ENCODE data around the gene ADCY9. TPM values are rescaled to one million over a fixed set of nuclear protein-coding genes. Genes with fewer than 3 reads are reported as not detected.

The ADCY9 gene
- total RNA-seq, 1 experiment from 2014 or later, result 19.9 TPM

DNA sequence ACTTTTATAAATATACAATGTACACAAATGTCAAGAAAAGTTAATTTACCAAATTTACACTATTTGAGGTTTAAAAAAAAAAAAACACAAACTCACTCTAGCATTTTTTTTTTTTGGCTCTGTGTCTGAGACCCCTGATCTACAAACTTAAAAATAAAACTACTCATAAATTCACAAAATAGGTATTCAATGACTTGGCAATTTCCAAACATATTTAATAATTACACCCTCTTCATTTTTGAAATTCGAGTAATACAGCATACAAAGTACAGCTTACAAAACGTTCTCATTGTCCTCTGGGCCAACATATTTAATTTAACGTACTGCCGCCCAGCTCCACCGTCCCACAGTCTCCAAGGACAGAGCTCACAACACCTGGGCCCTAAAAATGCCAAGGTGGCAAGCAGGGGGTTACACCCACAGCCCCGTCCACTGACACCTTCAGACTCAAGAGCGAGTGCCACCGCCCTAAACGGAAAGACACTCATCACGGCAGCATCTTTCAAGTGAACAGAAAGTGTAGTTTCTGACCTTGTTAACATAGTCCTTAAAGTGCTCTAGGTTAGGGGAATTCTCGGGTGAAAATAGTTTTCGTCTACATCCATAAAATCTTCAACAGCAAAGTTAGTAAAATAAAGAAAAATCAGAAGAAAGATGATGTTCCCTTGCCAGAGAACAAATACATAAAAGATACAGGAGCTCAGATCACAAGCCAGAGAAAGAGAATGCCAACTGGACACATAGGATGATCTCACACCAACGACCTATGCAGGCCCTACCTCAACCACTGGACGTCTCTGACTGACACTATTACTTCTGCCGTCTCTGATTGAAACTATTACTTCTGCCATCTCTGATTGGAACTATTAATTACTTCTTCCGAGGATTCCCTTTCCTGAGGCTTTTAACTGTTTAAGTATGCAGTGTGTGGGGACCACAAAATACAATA is 4.2 kb downstream of the ADCY9 start:
- H3K27ac ChIP-seq, result peak overlapping the region; percentile 5; the same call in 1 of the 2 replicates
- DNase-seq, result peak in 1 of 2 experiments; percentile 45
- H3K4me1 ChIP-seq, result peaks cover 7% of the 10 kb centered on the region
- peak overlapping the region; percentile 37 for H3K4me3 ChIP-seq
- no peaks in the 10 kb centered on the region for H3K9me3 ChIP-seq (replicated peaks)
- no peaks in the 10 kb centered on the region for H3K36me3 ChIP-seq
- H3K27me3 ChIP-seq, result no peaks in the 10 kb centered on the region

DNA sequence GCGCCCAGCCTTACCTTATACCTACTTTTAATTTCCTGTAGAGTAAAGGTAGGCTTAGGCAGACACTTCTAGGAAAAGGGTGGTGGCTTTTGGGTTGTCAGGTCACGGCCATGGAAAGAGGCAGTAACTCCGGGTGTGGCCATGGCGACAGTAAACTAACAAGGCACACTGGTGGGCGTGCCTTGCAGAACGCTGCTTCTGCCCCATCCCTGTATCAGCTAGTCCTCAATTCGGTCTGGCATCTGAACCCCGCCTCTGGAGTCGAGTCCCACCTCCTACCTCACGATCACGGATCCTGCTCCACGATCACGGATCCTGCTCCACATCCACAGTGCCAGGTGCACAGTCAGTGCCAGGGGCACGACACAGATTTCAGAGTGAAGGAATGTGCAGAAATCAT is 5.6 kb downstream of the ADCY9 start:
- no peaks in the 10 kb centered on the region for H3K9me3 ChIP-seq (replicated peaks)
- H3K27ac ChIP-seq, result no peak overlapping the region
- no peaks in the 10 kb centered on the region for H3K27me3 ChIP-seq
- DNase-seq, result no peak
- no peak overlapping the region for H3K4me3 ChIP-seq
- H3K36me3 ChIP-seq, result no peaks in the 10 kb centered on the region
- peaks cover 7% of the 10 kb centered on the region for H3K4me1 ChIP-seq

DNA sequence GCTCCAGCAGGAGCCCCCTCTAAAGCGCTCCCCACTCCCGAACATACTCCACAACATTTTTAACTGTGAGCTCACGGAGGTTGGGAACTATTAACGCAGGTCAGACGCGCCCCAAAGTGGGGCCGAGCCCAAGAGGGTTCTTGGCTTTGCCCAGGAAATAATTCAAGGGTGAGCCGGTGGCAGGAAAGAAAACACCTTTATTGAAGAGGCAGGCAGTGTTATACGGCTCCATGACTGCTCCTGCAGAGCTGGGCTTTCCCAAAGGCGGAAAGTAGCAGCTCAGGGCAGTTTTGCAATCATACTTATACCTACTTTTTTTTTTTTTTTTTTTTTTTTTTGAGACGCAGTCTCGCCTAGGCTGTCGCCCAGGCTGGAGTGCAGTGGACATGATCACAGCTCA is 6.2 kb downstream of the ADCY9 start:
- H3K9me3 ChIP-seq (replicated peaks), result no peaks in the 10 kb centered on the region
- H3K36me3 ChIP-seq, result no peaks in the 10 kb centered on the region
- H3K27ac ChIP-seq, result no peak overlapping the region
- no peak overlapping the region for H3K4me3 ChIP-seq
- H3K27me3 ChIP-seq, result no peaks in the 10 kb centered on the region
- peaks cover 7% of the 10 kb centered on the region for H3K4me1 ChIP-seq
- DNase-seq, result no peak

DNA sequence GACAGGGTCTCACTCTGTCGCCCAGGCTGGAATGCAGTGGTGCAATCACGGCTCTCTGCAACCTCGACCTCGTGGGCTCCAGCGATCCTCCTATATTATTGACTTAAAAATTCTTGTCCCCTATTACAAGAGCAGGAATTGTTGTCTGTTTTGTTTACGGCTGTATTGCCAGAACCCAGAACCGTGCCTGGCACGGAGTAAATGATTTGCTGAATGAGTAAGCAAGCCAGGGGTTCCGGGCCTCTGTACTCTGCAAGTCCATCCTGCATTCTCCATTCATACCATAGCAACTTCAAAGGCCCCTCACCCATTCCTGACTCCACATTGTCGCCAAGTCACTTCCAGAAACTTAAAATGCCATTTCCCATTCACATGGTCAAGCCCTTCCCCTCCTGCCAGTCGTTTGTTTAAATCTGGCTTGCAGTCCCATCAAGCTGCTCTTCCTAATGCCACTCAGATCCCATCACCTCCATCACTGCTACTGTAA is 6.9 kb downstream of the ADCY9 start:
- H3K4me1 ChIP-seq, result peaks cover 7% of the 10 kb centered on the region
- H3K27me3 ChIP-seq, result no peaks in the 10 kb centered on the region
- H3K4me3 ChIP-seq, result no peak overlapping the region
- no peak overlapping the region for H3K27ac ChIP-seq
- no peaks in the 10 kb centered on the region for H3K9me3 ChIP-seq (replicated peaks)
- no peaks in the 10 kb centered on the region for H3K36me3 ChIP-seq
- DNase-seq, result no peak

DNA sequence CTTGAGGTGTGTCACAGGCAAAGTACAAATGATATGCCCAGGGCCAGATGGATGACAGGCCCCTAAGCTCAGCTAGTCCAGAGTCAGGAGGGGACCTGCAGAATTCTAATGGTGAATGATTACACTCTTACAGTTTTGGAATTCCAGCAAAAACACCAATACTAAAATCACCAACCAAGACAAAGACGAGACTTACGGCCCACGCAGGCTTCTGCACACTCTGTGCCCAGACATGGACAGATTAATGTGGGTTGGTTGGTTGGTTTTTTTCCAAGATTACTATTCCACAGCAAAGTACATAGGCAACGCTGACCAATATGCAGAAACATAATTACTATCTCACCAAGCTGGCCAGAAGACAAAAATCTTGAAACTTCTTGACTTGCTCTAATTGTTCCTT is 9.7 kb downstream of the ADCY9 start:
- Histone ChIP-seq H3K4me1 (peaks cover 3% of the 10 kb centered on the region; the same call in 1 of the 2 replicates), H3K36me3 (no peaks in the 10 kb centered on the region; the same call in 1 of the 2 replicates), H3K27ac (no peak overlapping the region), H3K4me3 (no peak overlapping the region), H3K9me3 (replicated peaks) (no peaks in the 10 kb centered on the region), H3K27me3 (no peaks in the 10 kb centered on the region)
- no peak for DNase-seq

DNA sequence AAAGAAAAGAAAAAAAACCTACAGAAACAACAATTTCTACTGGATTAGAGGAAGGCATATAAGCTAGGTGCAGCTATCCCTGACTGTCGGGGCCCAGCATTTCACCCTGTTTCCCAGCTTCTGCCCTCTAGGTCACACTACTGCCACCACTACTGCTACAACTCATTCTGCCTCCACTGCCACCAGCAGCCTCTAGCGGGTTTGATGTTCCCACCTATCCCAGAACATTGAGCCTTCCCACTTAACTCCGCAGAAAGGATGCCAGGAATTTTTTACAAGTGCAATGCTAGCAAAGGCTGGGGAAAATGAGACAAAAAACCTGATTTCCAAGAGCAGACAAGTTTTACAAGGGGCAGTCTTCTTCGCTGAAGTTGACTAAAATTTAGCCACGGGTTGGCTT is 10.4 kb downstream of the ADCY9 start:
- H3K9me3 ChIP-seq (replicated peaks), result no peaks in the 10 kb centered on the region
- H3K36me3 ChIP-seq, result no peaks in the 10 kb centered on the region; the same call in 1 of the 2 replicates
- H3K4me1 ChIP-seq, result no peaks in the 10 kb centered on the region
- H3K27ac ChIP-seq, result no peak overlapping the region
- no peak for DNase-seq
- H3K4me3 ChIP-seq, result no peak overlapping the region
- no peaks in the 10 kb centered on the region for H3K27me3 ChIP-seq

DNA sequence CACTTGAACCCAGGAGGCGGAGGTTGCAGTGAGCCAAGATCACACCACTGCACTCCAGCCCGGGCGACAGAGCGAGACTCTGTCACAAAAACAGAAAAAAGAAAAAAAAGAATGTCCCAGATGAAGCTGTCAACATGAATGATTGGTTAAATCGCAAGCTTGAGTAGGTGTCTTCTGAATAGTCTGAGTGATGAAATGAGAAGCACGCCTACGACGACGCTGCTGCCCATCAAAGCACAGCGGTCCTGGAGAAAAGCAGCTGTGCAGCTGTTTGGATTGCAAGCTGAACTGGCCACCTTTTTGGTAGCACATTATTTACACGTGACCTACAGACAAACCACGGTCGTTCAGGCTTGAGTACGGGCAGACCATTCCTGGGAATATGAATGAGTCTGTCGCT is 12.5 kb downstream of the ADCY9 start:
- no peak overlapping the region for H3K27ac ChIP-seq
- no peak overlapping the region for H3K4me3 ChIP-seq
- no peaks in the 10 kb centered on the region for H3K27me3 ChIP-seq
- H3K4me1 ChIP-seq, result no peaks in the 10 kb centered on the region
- no peaks in the 10 kb centered on the region for H3K9me3 ChIP-seq (replicated peaks)
- no peak for DNase-seq
- no peaks in the 10 kb centered on the region; the same call in 1 of the 2 replicates for H3K36me3 ChIP-seq

DNA sequence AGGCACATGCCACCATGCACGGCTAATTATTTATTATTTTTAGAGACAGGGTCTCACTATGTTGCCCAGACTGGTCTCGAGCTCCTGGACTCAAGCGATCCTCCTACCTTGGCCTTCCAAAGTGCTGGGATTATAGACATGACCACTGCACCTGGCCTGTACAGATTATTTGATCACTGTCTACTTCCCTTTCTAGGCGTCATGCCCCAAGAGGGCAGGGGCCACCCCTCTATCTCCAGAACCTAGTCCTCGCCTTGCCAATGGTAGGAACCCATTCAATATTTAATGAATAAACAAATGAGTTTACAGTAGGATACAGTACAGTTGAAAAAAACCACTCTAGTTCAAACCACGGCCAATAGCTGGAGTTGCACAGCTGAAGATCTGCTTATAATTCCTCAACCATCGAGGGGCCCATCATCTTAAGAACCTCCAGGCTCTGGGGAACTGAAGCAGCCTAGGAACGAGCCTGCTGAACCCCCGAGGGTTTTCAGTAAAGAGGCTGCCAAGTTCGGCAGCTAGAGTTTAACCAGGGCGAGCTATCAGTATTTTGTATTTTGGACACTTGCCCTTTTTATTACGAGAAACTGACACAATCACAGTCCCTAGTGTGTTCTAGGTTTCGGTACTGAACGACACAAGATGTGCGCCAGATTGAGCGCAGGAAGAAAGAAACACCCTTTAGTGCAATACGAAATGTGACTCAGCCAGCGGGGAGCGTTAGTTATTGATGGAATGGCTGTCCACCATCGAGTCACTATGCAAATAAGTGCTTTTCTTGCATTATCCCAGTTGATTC is 14.6 kb downstream of the ADCY9 start:
- H3K9me3 ChIP-seq (replicated peaks), result no peaks in the 10 kb centered on the region
- no peak overlapping the region for H3K27ac ChIP-seq
- H3K27me3 ChIP-seq, result no peaks in the 10 kb centered on the region
- DNase-seq, result no peak
- H3K36me3 ChIP-seq, result no peaks in the 10 kb centered on the region; the same call in 1 of the 2 replicates
- H3K4me1 ChIP-seq, result no peaks in the 10 kb centered on the region
- no peak overlapping the region for H3K4me3 ChIP-seq

DNA sequence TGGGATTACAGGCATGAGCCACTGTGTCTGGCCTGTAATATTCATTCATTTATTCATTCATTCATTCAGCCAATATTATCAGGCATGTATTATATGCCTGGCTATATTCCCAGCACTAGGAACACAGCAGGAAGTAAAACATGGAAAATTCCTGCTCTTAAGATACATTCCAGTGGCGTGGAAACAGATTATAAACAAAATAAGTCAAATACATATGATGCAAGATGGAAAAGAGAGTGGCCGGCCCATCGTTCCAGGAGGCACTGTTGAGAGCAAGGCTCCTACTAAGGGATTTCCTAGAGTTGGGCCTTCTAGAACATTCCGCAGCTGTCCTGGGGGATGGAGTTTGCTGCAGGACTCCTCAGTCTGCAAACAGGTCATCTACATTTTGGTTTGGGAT is 17.7 kb downstream of the ADCY9 start:
- H3K27me3 ChIP-seq, result no peaks in the 10 kb centered on the region
- no peak for DNase-seq
- H3K9me3 ChIP-seq (replicated peaks), result no peaks in the 10 kb centered on the region
- peaks cover 8% of the 10 kb centered on the region for H3K4me1 ChIP-seq
- H3K4me3 ChIP-seq, result no peak overlapping the region
- no peak overlapping the region for H3K27ac ChIP-seq
- H3K36me3 ChIP-seq, result no peaks in the 10 kb centered on the region; the same call in 1 of the 2 replicates

DNA sequence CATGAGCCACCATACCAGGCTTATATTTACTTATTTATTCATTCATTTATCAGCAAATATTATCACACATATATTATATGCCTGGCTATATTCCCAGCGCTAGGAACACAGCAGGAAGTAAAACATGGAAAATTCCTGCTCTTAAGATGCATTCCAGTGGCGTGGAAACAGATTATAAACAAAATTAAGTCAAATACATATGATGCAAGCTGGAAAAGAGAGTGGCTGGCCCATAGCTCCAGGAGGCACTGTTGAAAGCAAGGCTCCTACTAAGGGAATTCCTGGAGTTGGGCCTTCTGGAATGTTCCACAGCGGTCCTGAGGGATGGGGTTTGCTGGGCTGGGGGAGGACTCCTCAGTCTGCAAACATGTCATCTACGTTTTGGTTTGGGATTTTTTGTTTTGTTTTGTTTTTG is 18.4 kb downstream of the ADCY9 start:
- Histone ChIP-seq H3K27ac (no peak overlapping the region), H3K9me3 (replicated peaks) (no peaks in the 10 kb centered on the region)
- no peak for DNase-seq

DNA sequence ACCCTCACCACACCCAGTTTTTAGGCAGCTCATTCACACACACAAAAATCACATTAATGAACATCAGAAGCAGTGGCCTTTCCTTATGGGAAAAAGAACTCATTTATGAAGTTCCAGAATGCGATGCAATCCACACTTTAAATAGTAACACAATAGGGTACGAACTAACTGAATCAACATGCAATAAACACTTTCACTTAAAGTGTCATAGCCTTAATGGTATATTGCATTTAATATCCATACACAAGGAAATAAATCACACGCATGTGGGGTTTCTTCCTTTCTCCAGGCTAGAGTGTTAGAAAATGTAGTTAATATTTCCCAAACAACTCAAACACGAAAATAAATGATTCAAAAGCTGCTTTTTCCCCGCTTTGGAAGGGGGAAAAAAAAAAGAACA is 19.7 kb downstream of the ADCY9 start:
- Histone ChIP-seq H3K27ac (no peak overlapping the region), H3K4me1 (peaks cover 16% of the 10 kb centered on the region), H3K4me3 (no peak overlapping the region), H3K27me3 (no peaks in the 10 kb centered on the region), H3K9me3 (replicated peaks) (no peaks in the 10 kb centered on the region), H3K36me3 (no peaks in the 10 kb centered on the region)
- DNase-seq, result no peak

More for the DNA sequence above, 18.4 kb downstream of the ADCY9 start:
- H3K36me3 ChIP-seq, result no peaks in the 10 kb centered on the region; the same call in 1 of the 2 replicates
- H3K4me3 ChIP-seq, result no peak overlapping the region
- peaks cover 11% of the 10 kb centered on the region for H3K4me1 ChIP-seq
- H3K27me3 ChIP-seq, result no peaks in the 10 kb centered on the region

DNA sequence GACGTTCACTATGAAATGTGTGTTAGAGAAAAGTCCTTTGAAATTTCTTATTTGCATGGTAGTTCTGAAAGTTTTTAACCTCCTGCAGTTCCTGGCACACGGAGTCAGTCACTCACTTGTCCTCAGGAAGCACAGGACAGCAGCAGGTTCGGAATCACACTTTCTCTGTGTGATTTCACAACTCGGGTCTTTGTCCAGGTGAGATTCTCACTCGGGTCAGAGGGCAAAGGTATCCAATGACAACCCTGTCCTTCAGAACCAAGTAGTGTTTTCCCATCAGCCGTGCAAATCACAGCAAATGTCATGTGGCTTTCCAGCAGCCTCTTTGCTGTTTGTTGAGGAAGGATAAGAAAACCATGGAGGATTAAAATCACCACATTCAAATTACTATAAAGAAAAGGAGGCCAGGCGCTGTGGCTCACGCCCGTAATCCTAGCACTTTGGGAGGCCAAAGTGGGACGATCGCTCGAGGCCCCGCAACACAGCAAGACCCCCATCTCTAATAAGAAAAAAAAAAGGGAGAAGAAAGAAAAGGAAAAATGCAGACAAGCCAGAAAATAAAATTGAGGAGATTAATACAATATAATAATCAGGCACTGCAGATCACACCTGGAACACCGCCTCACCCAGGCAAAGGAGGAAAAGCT is 22.0 kb downstream of the ADCY9 start:
- H3K36me3 ChIP-seq, result no peaks in the 10 kb centered on the region
- DNase-seq, result no peak
- peaks cover 35% of the 10 kb centered on the region for H3K4me1 ChIP-seq
- no peak overlapping the region for H3K27ac ChIP-seq
- no peaks in the 10 kb centered on the region for H3K9me3 ChIP-seq (replicated peaks)
- H3K27me3 ChIP-seq, result no peaks in the 10 kb centered on the region
- no peak overlapping the region for H3K4me3 ChIP-seq

DNA sequence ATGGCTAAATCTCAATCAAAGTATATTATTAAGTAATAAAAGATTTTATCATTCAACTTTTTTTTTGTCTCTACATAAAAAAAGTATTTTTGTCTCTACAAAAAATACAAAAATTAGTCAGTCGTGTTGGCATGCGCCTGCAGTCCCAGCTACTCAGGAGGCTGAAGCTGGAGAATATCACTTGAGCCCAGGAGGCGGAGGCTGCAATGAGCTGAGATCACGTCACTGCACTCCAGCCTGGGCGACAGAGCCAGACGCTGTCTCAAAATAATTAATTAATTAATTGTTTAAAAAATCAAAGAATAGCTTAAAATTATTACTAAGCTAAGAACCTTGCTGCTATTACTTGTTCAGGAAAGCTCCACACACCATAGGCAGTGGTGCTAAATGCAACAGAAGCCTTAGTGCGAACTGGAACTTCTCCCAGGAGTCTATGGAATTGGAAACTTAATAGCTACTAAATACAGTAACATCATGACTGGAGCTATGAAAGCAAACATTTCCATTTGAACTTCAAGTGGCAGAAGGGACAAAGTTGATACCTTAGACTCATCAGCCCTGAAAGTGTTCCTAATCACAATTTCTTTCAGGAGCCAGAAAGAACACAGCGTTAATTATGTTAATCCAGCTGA is 22.6 kb downstream of the ADCY9 start:
- no peak for DNase-seq
- no peak overlapping the region for H3K27ac ChIP-seq
- no peak overlapping the region for H3K4me3 ChIP-seq

DNA sequence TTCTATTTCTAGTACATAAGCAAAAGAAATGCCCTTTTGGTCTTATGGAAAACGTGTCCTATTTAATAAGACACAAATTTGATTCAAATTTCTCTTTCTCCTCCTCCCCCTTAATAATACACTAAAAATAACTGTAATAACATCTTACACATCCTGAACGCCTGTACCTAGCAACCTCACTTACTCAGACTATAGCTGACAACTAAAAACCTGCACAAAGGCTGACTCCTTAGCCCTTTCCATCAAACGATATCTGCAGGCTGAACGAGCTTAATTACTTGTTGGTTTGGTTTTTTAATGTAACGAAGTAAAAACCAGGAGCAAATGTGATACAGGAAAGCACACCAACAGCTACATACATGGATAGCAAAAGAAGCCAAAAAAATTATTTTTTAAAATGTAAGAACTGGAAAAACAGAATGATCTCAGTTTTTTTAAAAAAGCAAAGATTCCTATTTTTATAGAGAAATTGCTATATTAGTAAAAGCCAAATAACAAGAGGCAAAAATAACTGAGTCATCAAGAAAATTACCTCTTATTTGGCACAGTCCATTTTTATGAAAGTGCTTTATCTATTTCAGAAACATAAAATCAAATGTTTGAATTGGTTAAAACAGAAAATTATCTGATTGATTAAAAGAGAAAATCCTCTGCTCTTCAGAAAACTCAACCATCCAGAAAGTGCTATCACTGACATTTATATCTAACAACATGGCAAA is 23.5 kb downstream of the ADCY9 start:
- Histone ChIP-seq H3K36me3 (no peaks in the 10 kb centered on the region), H3K4me3 (no peak overlapping the region), H3K27ac (no peak overlapping the region), H3K9me3 (replicated peaks) (no peaks in the 10 kb centered on the region), H3K27me3 (no peaks in the 10 kb centered on the region), H3K4me1 (peaks cover 35% of the 10 kb centered on the region)
- no peak for DNase-seq

More for the DNA sequence above, 22.6 kb downstream of the ADCY9 start:
- no peaks in the 10 kb centered on the region for H3K9me3 ChIP-seq (replicated peaks)
- no peaks in the 10 kb centered on the region for H3K27me3 ChIP-seq
- H3K4me1 ChIP-seq, result peaks cover 35% of the 10 kb centered on the region
- H3K36me3 ChIP-seq, result no peaks in the 10 kb centered on the region
